Osteoblast (primary cell): ENCODE data around the gene TMCC2. TPM values are rescaled to one million over a fixed set of nuclear protein-coding genes. Genes with fewer than 3 reads are reported as not detected.
"Not testable (repeated sequence)": the region's sequence is repeated elsewhere in the genome, so short reads cannot be mapped to it uniquely, and the experiment has no call there.

Experiments used
- DNase-seq: peaks from one replicate; pipeline ENCODE4 v3.0.0; 2011; ENCODE audit warnings: low spot score, mixed read lengths; ENCODE audit not compliant: insufficient read length; ENCODE audit errors: missing footprints
- H2AFZ ChIP-seq: 2 replicates; pipeline ENCODE4 v1.6.0; 2011; ENCODE audit warnings: mild to moderate bottlenecking, low read length
- H3K27ac ChIP-seq: 2 replicates; pipeline ENCODE4 v1.5.1; 2011; ENCODE audit warnings: mild to moderate bottlenecking, low read depth, low read length, moderate library complexity
- H3K27me3 ChIP-seq: 2 replicates; pipeline ENCODE4 v1.6.0; 2012; ENCODE audit warnings: mild to moderate bottlenecking, control low read depth, inconsistent platforms, low read length, moderate library complexity; ENCODE audit not compliant: insufficient read depth
- H3K36me3 ChIP-seq: 2 replicates; pipeline ENCODE4 v1.5.1; 2011; ENCODE audit warnings: mild to moderate bottlenecking, low read length, control low read depth, moderate library complexity; ENCODE audit not compliant: insufficient read depth
- H3K4me1 ChIP-seq: 2 replicates; pipeline ENCODE4 v1.5.1; 2011; ENCODE audit warnings: mild to moderate bottlenecking, low read length, control low read depth, moderate library complexity; ENCODE audit not compliant: insufficient read depth
- H3K4me2 ChIP-seq: 2 replicates; pipeline ENCODE4 v1.6.0; 2011; ENCODE audit warnings: mild to moderate bottlenecking, low read length; ENCODE audit not compliant: insufficient read depth
- H3K4me3 ChIP-seq: fragments of 200-600 bp; sonication (generic); 3 replicates; pipeline ENCODE4 v1.5.1; 2012; ENCODE audit warnings: mild to moderate bottlenecking, low read length, inconsistent platforms; ENCODE audit not compliant: insufficient read depth
- H3K79me2 ChIP-seq: 2 replicates; pipeline ENCODE4 v1.6.0; 2012; ENCODE audit warnings: mild to moderate bottlenecking, low read length, control low read depth, inconsistent platforms; ENCODE audit not compliant: insufficient read depth
- H3K9me3 ChIP-seq: 2 replicates; pipeline ENCODE4 v1.5.1; 2011; ENCODE audit warnings: low read depth, low read length, control low read depth
- H4K20me1 ChIP-seq: 2 replicates; pipeline ENCODE4 v1.6.0; 2012; ENCODE audit warnings: mild to moderate bottlenecking, low read length, control low read depth; ENCODE audit not compliant: insufficient read depth
- CTCF ChIP-seq: IDR thresholded peaks from 2 replicates; pipeline ENCODE4 v1.5.1; 2011; ENCODE audit warnings: mild to moderate bottlenecking, low read depth, low read length, moderate library complexity; ENCODE audit errors: extremely low read depth
- total RNA-seq: library from RNA; depleted of rRNA; stranded (reverse); fragments of >200 nt; gene quantifications from 2 replicates; pipeline ENCODE4 v1.2.3, GENCODE V29; 2012

Gene TMCC2
- total RNA-seq: 1.8 and 2.9 TPM in 2 replicates

DNA sequence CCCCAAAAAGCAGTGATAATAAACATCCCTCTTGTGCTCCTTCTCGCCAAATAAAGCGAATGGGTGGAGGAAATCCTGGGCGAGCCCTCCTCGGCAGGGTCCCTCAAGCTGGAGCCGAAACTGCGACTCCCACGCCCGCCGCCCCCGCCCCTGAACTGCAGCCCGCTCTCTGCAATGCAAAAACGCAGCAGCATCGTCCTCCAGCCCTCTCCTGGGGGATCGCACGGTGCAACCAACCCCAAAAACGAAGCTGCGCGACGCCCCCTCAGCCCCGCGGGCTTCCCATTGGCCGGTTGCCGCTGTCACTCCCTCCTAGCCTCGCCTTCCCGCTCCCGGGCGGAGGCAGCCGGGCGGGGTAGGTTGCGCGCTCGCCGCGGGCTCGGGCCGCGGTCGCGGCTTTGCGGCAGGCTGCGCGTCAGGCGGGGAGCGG, at the start of gene TMCC2:
TMCC2 (plus strand) TSS at position 363 of the 430 bp plus-strand sequence. CDS start 619 bp downstream, outside the sequence.
- no peaks in the 10 kb centered on the region for H3K9me3 ChIP-seq
- H3K79me2 ChIP-seq: no peaks in the 10 kb centered on the region
- peak; percentile 100 for DNase-seq
- peak within 1 kb of the TSS; percentile 84 for H3K4me3 ChIP-seq
- H2AFZ ChIP-seq: peak within 1 kb of the TSS; percentile 93
- peaks cover 23% of the 10 kb centered on the region for H3K4me1 ChIP-seq
- no peaks in the 10 kb centered on the region for H4K20me1 ChIP-seq
- H3K27me3 ChIP-seq: peaks cover 13% of the 10 kb centered on the region
- TF ChIP-seq CTCF: no peak
- peak within 1 kb of the TSS; percentile 100 for H3K4me2 ChIP-seq
- no peaks in the 10 kb centered on the region for H3K36me3 ChIP-seq
- H3K27ac ChIP-seq: peak within 1 kb of the TSS; percentile 62

DNA sequence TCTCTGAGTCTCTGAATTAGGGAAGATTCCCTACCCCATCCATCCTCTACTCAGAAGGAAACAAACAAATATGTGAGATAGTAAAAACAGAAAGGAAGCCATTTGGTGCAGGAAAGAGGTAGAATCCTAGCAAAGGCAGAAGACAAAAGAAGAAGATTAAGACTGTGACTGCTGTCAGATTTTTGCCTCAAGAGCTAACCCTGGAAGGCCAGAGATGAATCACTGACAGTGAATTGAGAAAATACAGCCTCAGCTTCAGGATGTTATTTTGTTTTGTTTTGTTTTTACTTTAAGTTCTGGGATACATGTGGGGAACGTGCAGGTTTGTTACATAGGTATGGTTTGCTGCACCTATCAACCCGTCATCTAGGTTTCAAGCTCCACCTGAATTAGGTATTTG, 47.9 kb upstream of the TMCC2 start:
- DNase-seq: peak; percentile 46
- H4K20me1 ChIP-seq: peaks cover 6% of the 10 kb centered on the region
- peak overlapping the region; percentile 55 for H3K4me2 ChIP-seq
- H2AFZ ChIP-seq: no peak overlapping the region
- no peak for TF ChIP-seq CTCF
- H3K4me1 ChIP-seq: peaks cover 38% of the 10 kb centered on the region
- H3K4me3 ChIP-seq: no peak overlapping the region
- H3K27me3 ChIP-seq: no peaks in the 10 kb centered on the region
- peak overlapping the region; percentile 40 for H3K27ac ChIP-seq
- H3K9me3 ChIP-seq: no peaks in the 10 kb centered on the region
- no peaks in the 10 kb centered on the region for H3K36me3 ChIP-seq
- peaks cover 22% of the 10 kb centered on the region for H3K79me2 ChIP-seq

DNA sequence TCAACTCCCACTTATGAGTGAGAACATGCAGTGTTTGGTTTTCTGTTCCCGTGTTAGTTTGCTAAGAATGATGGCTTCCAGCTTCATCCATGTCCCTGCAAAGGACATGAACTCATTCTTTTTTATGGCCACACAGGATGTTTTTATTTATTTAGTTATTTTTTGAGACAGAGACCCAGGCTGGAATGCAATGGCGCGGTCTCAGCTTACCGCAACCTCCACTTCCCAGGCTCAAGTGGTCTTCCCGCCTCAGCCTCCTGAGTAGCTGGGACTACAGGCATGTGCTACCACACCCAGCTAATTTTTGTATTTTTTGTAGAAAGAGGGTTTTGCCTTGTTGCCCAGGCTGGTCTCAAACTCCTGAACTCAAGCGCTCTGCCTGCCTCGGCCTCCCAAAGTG, 47.4 kb upstream of the TMCC2 start:
- H2AFZ ChIP-seq, H3K27me3 ChIP-seq, H3K27ac ChIP-seq, H4K20me1 ChIP-seq, H3K4me2 ChIP-seq, H3K4me3 ChIP-seq, DNase-seq, H3K36me3 ChIP-seq, H3K9me3 ChIP-seq: not testable (repeated sequence)
- Histone ChIP-seq H3K4me1 (peaks cover 33% of the 10 kb centered on the region), H3K79me2 (peaks cover 22% of the 10 kb centered on the region)

GRCh38 chr1:205182930-205183329, 44.8 kb upstream of the TMCC2 start:
- TF ChIP-seq CTCF: no peak
- H3K9me3 ChIP-seq: no peaks in the 10 kb centered on the region
- no peaks in the 10 kb centered on the region for H3K27me3 ChIP-seq
- no peak overlapping the region for H2AFZ ChIP-seq
- peak overlapping the region; percentile 75 for H3K27ac ChIP-seq
- no peak overlapping the region for H3K4me3 ChIP-seq
- no peak for DNase-seq
- H3K4me1 ChIP-seq: peaks cover 28% of the 10 kb centered on the region
- peaks cover 6% of the 10 kb centered on the region for H3K36me3 ChIP-seq
- H4K20me1 ChIP-seq: peaks cover 11% of the 10 kb centered on the region
- peaks cover 33% of the 10 kb centered on the region for H3K79me2 ChIP-seq
- H3K4me2 ChIP-seq: no peak overlapping the region
